ENCODE results near the gene SAMD4A.

DNA sequence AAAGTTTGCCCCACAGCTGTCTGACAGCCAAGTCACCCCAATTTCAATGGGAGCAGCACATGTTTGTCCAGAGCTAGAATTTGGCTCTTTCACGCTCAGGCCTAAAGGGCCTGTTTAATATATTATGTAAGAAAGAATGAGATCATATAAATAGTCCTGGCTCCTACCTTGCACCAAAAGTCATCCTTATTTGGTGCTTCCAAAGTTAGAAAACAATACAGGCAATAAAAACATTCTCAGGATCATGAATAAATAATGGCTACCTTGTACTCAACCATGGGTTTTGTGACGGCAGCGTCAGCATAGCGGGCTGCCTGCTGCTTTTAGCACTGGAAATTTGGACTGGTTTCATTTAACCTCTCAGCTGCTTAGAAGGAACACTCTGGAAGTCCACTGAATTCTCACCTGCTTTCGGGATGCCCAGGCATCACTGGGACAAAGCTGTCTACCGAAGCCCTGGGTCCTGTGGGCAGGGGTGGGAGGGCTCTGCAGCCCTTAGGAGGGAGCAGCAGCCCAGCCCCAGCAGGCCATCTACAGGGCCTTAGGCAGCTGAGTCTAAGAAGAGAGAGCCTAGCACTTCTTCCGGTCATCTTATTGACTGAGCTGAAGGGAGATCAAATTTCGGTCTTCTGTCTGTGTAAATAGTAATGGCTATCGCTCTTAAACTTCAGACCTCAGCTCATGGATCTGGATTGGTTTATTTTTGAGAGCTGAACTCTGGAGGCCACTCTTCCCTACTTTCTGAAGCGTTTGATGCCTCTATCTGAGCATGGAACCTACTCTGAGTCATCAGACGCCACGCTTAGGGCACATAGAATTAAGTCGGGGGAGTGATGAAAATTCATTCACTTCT lies 106.5 kb downstream of the SAMD4A start:
- TF ChIP-seq CTCF (conservative IDR thresholded peaks at IDR 0.05; ENCODE audit: low read length) (no peak), EZH2phosphoT487 (IDR thresholded peaks at IDR 0.05; ENCODE audit: borderline replicate concordance, low read depth, low read length) (no peak)
